ENCODE measurements around the gene DDB1.

DNA sequence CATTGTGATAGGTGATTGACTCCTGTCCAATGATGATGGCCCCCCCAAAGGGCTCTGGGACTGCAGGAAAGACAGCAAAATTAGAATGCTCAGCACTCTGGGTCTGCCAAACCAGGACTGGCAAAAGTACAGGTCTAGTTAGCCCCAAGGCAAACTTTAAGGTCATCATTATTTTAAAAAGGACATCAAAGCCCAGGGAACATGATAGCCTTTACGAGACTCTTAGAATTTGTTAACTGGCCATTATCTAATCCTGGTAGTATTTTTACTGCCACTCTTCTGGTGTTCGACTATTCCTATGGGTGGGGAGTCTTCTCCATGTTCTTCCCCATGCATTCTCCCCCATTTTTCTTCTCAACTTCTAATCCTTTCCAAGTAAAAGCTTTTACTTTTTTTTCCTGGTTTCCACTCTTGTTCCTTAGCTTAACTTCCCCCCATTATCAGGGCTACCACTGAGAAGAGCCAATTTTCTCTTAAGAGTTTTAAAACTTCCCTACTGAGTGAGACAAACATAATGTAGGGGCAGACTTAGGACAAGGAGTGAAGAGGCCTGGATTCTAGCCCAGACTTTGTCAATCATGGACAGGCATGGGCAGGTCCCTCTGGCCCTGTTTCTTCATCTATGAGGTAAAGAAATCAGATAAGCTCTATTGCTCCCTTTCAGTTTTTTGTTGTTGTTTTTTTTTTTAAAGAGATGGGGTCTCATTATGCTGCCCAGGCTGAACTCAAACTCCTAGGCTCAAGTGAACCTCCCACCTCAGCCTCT lies 7.1 kb downstream of the DDB1 start:
- TF ChIP-seq, protein P1, sequence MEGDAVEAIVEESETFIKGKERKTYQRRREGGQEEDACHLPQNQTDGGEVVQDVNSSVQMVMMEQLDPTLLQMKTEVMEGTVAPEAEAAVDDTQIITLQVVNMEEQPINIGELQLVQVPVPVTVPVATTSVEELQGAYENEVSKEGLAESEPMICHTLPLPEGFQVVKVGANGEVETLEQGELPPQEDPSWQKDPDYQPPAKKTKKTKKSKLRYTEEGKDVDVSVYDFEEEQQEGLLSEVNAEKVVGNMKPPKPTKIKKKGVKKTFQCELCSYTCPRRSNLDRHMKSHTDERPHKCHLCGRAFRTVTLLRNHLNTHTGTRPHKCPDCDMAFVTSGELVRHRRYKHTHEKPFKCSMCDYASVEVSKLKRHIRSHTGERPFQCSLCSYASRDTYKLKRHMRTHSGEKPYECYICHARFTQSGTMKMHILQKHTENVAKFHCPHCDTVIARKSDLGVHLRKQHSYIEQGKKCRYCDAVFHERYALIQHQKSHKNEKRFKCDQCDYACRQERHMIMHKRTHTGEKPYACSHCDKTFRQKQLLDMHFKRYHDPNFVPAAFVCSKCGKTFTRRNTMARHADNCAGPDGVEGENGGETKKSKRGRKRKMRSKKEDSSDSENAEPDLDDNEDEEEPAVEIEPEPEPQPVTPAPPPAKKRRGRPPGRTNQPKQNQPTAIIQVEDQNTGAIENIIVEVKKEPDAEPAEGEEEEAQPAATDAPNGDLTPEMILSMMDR (IDR thresholded peaks at IDR 0.05), result no peak
- no peak for TF ChIP-seq POLR2A (IDR thresholded peaks at IDR 0.05)
- TF ChIP-seq EP300 (IDR thresholded peaks at IDR 0.05), result no peak
- no peak for TF ChIP-seq POLR2AphosphoS5 (IDR thresholded peaks at IDR 0.05)
